Tibial nerve (tissue), 4 donors: Measurements from ENCODE around the gene HOXC10. TPM values are rescaled to one million over a fixed set of nuclear protein-coding genes. Genes with fewer than 3 reads are reported as not detected.
A peak's percentile ranks its signal among the peaks of the same experiment; 100 is the strongest.

Experiments used
- DNase-seq, 2 donors: peaks; one replicate each; pipeline ENCODE4 v3.0.0-alpha.2; 2019; ENCODE audit warnings: low spot score in 2 of 2
- H3K27ac ChIP-seq, 4 donors: fragments of 200-600 bp; sonication (generic) in 3 of 4; one replicate each; pipeline ENCODE4 v1.5.1; 2017 to 2019; ENCODE audit warnings: mild to moderate bottlenecking in 1 of 4
- H3K27me3 ChIP-seq, 2 donors: fragments of 200-600 bp; sonication (generic) in 1 of 2; one replicate each; pipeline versions ENCODE4 v1.5.1 to v1.6.0; 2017 to 2019
- H3K36me3 ChIP-seq, 3 donors: fragments of 200-600 bp; sonication (generic); one replicate each; pipeline ENCODE4 v1.5.1; 2018 to 2019
- H3K4me1 ChIP-seq, 4 donors: fragments of 200-600 bp; sonication (generic) in 3 of 4; one replicate each; pipeline ENCODE4 v1.5.1; 2017 to 2019
- H3K4me3 ChIP-seq, 4 donors: fragments of 200-600 bp; sonication (generic) in 3 of 4; one replicate each; pipeline ENCODE4 v1.5.1; 2017 to 2019; ENCODE audit warnings: mild to moderate bottlenecking in 1 of 4, moderate library complexity in 1 of 4
- H3K9me3 ChIP-seq, 4 donors: fragments of 200-600 bp; sonication (generic) in 3 of 4; one replicate each; pipeline ENCODE4 v1.5.1; 2017 to 2019
- CTCF ChIP-seq, 5 experiments: fragments of 200-600 bp in 3 of 5; fragments of 450-650 bp in 2 of 5; sonication (generic) in 3 of 5; IDR thresholded peaks; one replicate each; pipeline ENCODE4 v1.5.1; 2016 to 2019; ENCODE audit warnings: antibody characterized with exemption in 5 of 5, mild to moderate bottlenecking in 3 of 5, moderate library complexity in 2 of 5
- EP300 ChIP-seq, 2 donors: sonication (generic); formaldehyde crosslinking; IDR thresholded peaks; one replicate each; pipeline ENCODE4 v1.6.1; 2017; ENCODE audit warnings: antibody characterized with exemption in 2 of 2, mild to moderate bottlenecking in 1 of 2
- POLR2A ChIP-seq, 2 donors: fragments of 450-650 bp; IDR thresholded peaks; one replicate each; pipeline ENCODE4 v1.6.1; 2017; ENCODE audit warnings: antibody characterized with exemption in 2 of 2, mild to moderate bottlenecking in 2 of 2, moderate library complexity in 2 of 2
- WGBS, 2 donors: methylation state at CpG; one replicate each; pipeline ENCODE4 v1.1.5; 2018; 5-methylcytosine and 5-hydroxymethylcytosine counted together
- total RNA-seq, 4 donors: library from RNA; depleted of rRNA; stranded (reverse); fragments of >200 nt; gene quantifications; one replicate each; pipeline ENCODE4 v1.1.0, GENCODE V29; 2016

HOXC10 gene
- total RNA-seq, 4 donors from 2014 or later = 1.7 to 6.1 (median 2.5) TPM

GRCh38 chr12:53989227-53990113 lies 4.5 kb downstream of the HOXC10 start:
- Histone ChIP-seq H3K36me3 (no peaks in the 10 kb centered on the region), H3K27me3 (peaks cover 0 to 88% of the 10 kb centered on the region in 2 donors), H3K9me3 (no peaks in the 10 kb centered on the region), H3K4me1 (peaks cover 0 to 51% (median 17%) of the 10 kb centered on the region in 4 donors), H3K4me3 (peak overlapping the region in 3 of 4 donors; percentile 3 to 36 (median 20)), H3K27ac (peak overlapping the region in 1 of 4 donors; percentile 13)
- DNase-seq = no peak
- no peak for TF ChIP-seq POLR2A (IDR thresholded peaks at IDR 0.05)
- no peak for TF ChIP-seq EP300 (IDR thresholded peaks at IDR 0.05)
- peak in 4 of 5 experiments; percentile 14 to 50 (median 30) for TF ChIP-seq CTCF (IDR thresholded peaks at IDR 0.05)
- 18 to 23% methylated on average over 28 of the region's 28 CpGs for WGBS, 2 donors

- DNase-seq = no peak
- H3K27ac ChIP-seq = peak overlapping the region in 1 of 4 donors; percentile 53
Observed at GRCh38 chr12:53990311-53991076, 5.5 kb downstream of the HOXC10 start.

GRCh38 chr12:53991077-53991460 lies 6.1 kb downstream of the HOXC10 start:
- Histone ChIP-seq H3K36me3 (no peaks in the 10 kb centered on the region), H3K27ac (peak overlapping the region in 1 of 4 donors; percentile 53), H3K27me3 (peaks cover 0 to 92% of the 10 kb centered on the region in 2 donors), H3K9me3 (no peaks in the 10 kb centered on the region), H3K4me1 (peaks cover 0 to 51% (median 13%) of the 10 kb centered on the region in 4 donors), H3K4me3 (no peak overlapping the region)
- no peak for DNase-seq
- TF ChIP-seq CTCF (IDR thresholded peaks at IDR 0.05) = no peak
- peak in 1 of 2 donors; percentile 29 for TF ChIP-seq EP300 (IDR thresholded peaks at IDR 0.05)
- 27 to 45% methylated on average over 8 of the region's 8 CpGs for WGBS, 2 donors

More at GRCh38 chr12:53990311-53991076, 5.5 kb downstream of the HOXC10 start:
- WGBS, 2 donors = 48 to 61% methylated on average over 26 to 27 of the region's 27 CpGs
- Histone ChIP-seq H3K36me3 (no peaks in the 10 kb centered on the region), H3K9me3 (no peaks in the 10 kb centered on the region), H3K4me3 (no peak overlapping the region), H3K27me3 (peaks cover 0 to 92% of the 10 kb centered on the region in 2 donors), H3K4me1 (peaks cover 0 to 52% (median 14%) of the 10 kb centered on the region in 4 donors)
- TF ChIP-seq POLR2A (IDR thresholded peaks at IDR 0.05) = no peak
- no peak for TF ChIP-seq CTCF (IDR thresholded peaks at IDR 0.05)
- TF ChIP-seq EP300 (IDR thresholded peaks at IDR 0.05) = no peak

- DNase-seq = no peak
- H3K27ac ChIP-seq = peak overlapping the region in 1 of 4 donors; percentile 5
- no peaks in the 10 kb centered on the region for H3K9me3 ChIP-seq
- WGBS, 2 donors = 63 to 75% methylated on average over 7 of the region's 7 CpGs
- TF ChIP-seq EP300 (IDR thresholded peaks at IDR 0.05) = no peak
- no peak for TF ChIP-seq POLR2A (IDR thresholded peaks at IDR 0.05)
- TF ChIP-seq CTCF (IDR thresholded peaks at IDR 0.05) = no peak
- H3K36me3 ChIP-seq = no peaks in the 10 kb centered on the region
- no peak overlapping the region for H3K4me3 ChIP-seq
- peaks cover 0 to 55% (median 18%) of the 10 kb centered on the region in 4 donors for H3K4me1 ChIP-seq
- peaks cover 0 to 93% of the 10 kb centered on the region in 2 donors for H3K27me3 ChIP-seq
Observed at GRCh38 chr12:53992377-53992889, 7.5 kb downstream of the HOXC10 start.
